ENCODE measurements around the gene SYNE1. TPM values are rescaled to one million over a fixed set of nuclear protein-coding genes. Genes with fewer than 3 reads are reported as not detected.

SYNE1 gene
- total and polyA plus RNA-seq, 7 donors = 7.2 to 203 (median 86.4) TPM

GRCh38 chr6:152394303-152394702 lies 242.9 kb downstream of the SYNE1 start:
- WGBS, 2 donors = 6 to 46% methylated on average over 1 of the region's 1 CpG
- Histone ChIP-seq H3K27ac (no peak overlapping the region), H3K4me1 (peaks cover 0 to 15% (median 4%) of the 10 kb centered on the region in 4 donors), H3K27me3 (no peaks in the 10 kb centered on the region), H3K9me3 (no peaks in the 10 kb centered on the region), H3K4me3 (no peak overlapping the region), H3K36me3 (no peaks in the 10 kb centered on the region)
- intact Hi-C loops (cut with DNase I) = no loop called here
- DNase-seq = no peak
- TF ChIP-seq POLR2AphosphoS5 (IDR thresholded peaks at IDR 0.05) = no peak
- no peak for TF ChIP-seq EP300 (IDR thresholded peaks at IDR 0.05)
- no peak for TF ChIP-seq CTCF (IDR thresholded peaks at IDR 0.05)
- no peak for TF ChIP-seq POLR2A (IDR thresholded peaks at IDR 0.05)

DNA sequence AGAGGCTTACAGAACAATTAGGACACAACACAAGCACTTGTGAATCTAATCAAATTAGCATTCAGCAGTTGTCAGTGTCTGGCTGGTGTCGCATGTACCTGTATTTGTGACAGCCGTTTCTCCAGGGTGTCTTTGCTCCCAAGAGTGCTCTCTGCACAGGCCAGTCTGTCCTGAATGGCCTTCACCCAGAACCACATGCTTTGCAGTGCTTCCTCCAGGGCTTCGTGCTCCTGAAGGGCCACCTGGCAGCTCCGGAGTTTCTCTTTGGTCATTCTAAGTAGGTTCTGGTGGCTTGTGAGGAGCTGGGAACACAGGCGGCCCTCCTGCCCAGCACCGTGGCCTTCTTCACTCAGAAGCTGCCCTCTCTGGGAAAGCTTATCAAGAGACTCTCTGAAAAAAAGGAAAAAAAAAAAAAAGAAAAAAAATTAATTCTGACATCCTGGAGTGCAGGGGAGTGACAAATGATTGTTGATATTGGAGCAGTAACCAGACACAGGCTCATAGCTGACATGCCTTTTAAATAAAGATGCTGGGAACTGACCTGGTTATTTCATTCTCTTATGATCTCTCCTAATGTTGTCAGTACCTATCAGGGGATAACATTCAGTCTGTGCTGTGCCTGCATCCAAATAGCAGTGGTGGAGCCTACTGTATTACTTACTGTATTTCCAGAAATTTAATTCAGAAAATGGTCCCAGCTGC lies 245.8 kb downstream of the SYNE1 start:
- WGBS, 2 donors = 78 to 85% methylated on average over 6 of the region's 6 CpGs
- no peak for DNase-seq
- Histone ChIP-seq H3K27ac (peak overlapping the region in 1 of 4 donors; percentile 47), H3K4me1 (peaks cover 0 to 5% (median 0%) of the 10 kb centered on the region in 4 donors), H3K27me3 (no peaks in the 10 kb centered on the region), H3K4me3 (no peak overlapping the region), H3K36me3 (no peaks in the 10 kb centered on the region), H3K9me3 (no peaks in the 10 kb centered on the region)
- intact Hi-C loops (cut with DNase I) = no loop called here
- TF ChIP-seq CTCF (IDR thresholded peaks at IDR 0.05) (no peak), POLR2A (IDR thresholded peaks at IDR 0.05) (no peak), POLR2AphosphoS5 (IDR thresholded peaks at IDR 0.05) (no peak), EP300 (IDR thresholded peaks at IDR 0.05) (no peak)

DNA sequence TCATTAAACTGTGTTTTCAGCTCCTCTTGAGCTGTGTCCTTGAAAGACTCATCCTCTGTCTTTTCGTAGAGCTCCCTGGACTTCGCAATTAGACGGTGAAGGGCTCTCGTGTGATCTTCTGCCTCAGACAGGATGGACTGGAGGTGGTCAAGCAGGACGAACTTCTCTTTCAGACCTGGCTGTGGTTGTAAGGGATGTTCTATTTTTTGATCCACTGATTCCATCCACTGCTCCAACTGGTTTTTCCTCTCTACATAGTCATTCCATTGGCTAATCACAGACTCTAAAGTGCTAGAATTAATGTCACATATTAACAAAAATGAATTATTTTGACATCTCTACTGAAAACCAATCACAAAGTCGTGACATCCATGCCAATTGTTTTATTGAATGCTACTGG lies 250.1 kb downstream of the SYNE1 start:
- no peaks in the 10 kb centered on the region for H3K27me3 ChIP-seq
- H3K4me3 ChIP-seq = no peak overlapping the region
- no peak for DNase-seq
- no peak for TF ChIP-seq POLR2A (IDR thresholded peaks at IDR 0.05)
- H3K27ac ChIP-seq = no peak overlapping the region
- H3K9me3 ChIP-seq = no peaks in the 10 kb centered on the region
- H3K36me3 ChIP-seq = no peaks in the 10 kb centered on the region
- intact Hi-C loops (cut with DNase I) = no loop called here
- peaks cover 0 to 5% (median 2%) of the 10 kb centered on the region in 4 donors for H3K4me1 ChIP-seq
- WGBS, 2 donors = 70 to 84% methylated on average over 6 of the region's 6 CpGs

DNA sequence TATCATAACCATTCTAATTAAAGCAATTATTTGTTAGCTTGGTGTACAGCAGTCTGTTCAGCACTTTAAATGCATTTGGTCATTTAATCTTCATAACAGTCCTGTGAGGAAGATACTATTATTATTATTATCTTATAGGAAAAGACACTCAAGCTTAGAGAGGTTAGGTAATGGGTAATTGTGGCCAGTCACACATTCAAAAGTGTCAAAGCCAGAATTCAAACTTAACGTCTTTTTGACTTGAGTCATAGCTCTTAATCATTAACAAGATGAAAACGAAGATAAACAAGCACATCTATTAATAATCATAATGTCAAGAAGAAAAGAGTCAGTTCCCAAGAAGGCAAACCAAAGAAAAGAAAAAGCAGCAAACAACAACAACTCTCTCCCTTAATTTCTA lies 251.0 kb downstream of the SYNE1 start:
- Histone ChIP-seq H3K4me3 (no peak overlapping the region), H3K27ac (no peak overlapping the region), H3K4me1 (peaks cover 0 to 9% (median 2%) of the 10 kb centered on the region in 4 donors), H3K36me3 (no peaks in the 10 kb centered on the region), H3K9me3 (no peaks in the 10 kb centered on the region), H3K27me3 (no peaks in the 10 kb centered on the region)
- no peak for DNase-seq
- intact Hi-C loops (cut with DNase I) = no loop called here
- TF ChIP-seq EP300 (IDR thresholded peaks at IDR 0.05) (no peak), POLR2AphosphoS5 (IDR thresholded peaks at IDR 0.05) (no peak), POLR2A (IDR thresholded peaks at IDR 0.05) (no peak), CTCF (IDR thresholded peaks at IDR 0.05) (no peak)
- 35 to 62% methylated on average over 2 of the region's 2 CpGs for WGBS, 2 donors

DNA sequence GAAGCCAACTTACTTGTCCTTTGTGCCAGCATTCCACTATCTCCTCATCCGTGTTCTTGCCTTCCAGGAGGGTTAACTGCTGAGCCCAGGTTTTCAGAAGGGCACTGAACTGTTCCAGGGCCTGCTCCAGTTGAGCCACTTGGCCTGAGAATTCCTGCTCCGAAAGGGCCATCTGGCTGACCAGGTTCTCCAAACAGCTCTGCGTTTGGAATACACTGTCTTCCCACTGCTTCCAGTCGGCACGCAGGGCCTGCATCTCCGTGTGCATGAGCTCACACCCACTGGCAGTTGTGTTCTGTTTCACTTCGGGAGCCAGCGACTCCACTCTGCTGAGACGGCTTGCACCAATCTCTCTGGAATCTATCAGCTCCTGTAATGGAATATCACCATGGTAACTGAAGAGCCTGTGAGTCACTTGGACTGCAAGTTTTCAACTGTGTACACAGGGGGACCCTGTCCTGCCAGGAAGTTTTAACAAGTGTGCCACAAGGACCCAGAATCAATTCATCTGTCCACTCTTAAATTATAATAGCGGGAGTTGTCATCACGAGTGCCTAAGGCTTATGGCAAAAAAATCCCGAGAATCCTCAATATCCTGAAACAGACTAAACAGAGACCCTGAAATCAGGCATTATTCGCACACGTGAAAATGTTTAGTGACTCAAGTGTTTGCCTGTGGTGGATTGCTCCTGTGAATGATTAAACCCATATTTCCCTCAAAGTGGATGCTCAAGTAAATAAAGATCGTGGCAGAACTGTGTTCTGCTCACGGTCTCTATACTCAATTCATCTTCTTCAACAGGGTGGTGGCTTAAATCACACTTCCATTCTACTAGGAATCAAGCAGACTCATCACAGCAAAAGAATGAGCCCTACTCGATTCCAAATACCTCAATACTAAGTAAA lies 255.9 kb downstream of the SYNE1 start:
- Histone ChIP-seq H3K4me1 (peaks cover 0 to 28% (median 8%) of the 10 kb centered on the region in 4 donors), H3K36me3 (peaks cover 0 to 4% (median under 1%) of the 10 kb centered on the region in 4 donors), H3K4me3 (peak overlapping the region; percentile 41 to 58 (median 52)), H3K27me3 (no peaks in the 10 kb centered on the region), H3K27ac (peak overlapping the region; percentile 89 to 94 (median 92)), H3K9me3 (no peaks in the 10 kb centered on the region)
- peak; percentile 23 to 90 (median 70) for TF ChIP-seq EP300 (IDR thresholded peaks at IDR 0.05)
- TF ChIP-seq CTCF (IDR thresholded peaks at IDR 0.05) = no peak
- TF ChIP-seq POLR2A (IDR thresholded peaks at IDR 0.05) = peak; percentile 29 to 75
- peak; percentile 77 to 95 (median 92) for TF ChIP-seq POLR2AphosphoS5 (IDR thresholded peaks at IDR 0.05)
- intact Hi-C loops (cut with DNase I) = no loop called here
- peak; percentile 95 for DNase-seq
- WGBS, 2 donors = 18 to 52% methylated on average over 17 of the region's 17 CpGs

Data from sigmoid colon (tissue), 7 donors.